ENCODE data around the gene LRFN3. TPM values are rescaled to one million over a fixed set of nuclear protein-coding genes. Genes with fewer than 3 reads are reported as not detected.

Gene LRFN3
- total and polyA plus RNA-seq, 10 donors: 0.76 to 18.2 (median 9.1) TPM

DNA sequence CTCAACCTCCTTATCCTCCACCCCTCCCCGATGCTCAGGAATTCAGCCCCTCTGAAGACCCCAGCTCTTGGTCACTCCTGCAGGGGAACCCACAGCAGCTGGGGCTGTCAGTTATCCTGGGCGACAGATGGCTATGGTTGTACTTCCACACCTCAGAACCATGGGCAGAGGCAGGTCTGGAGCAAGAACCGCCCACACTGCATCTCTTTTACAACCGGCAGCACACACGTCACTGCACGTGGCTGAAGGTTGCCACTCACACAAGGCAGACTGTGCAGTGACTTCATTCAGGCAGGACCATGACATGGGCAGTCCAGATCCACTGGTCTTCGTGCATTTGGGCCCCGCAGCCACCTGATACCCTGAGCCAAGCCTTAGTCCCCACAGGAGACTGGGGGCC is 37.3 kb downstream of the LRFN3 start:
- no peak for TF ChIP-seq POLR2A (IDR thresholded peaks at IDR 0.05)
- no peak for TF ChIP-seq POLR2AphosphoS5 (IDR thresholded peaks at IDR 0.05)
- no peak for TF ChIP-seq CTCF (IDR thresholded peaks at IDR 0.05 in 8 of 11, conservative IDR thresholded peaks at IDR 0.05 in 3 of 11)
- H3K27me3 ChIP-seq (replicated peaks in 1 of 7): peaks cover 0 to 47% (median 0%) of the 10 kb centered on the region in 7 donors
- intact Hi-C loops (cut with DNase I; ENCODE audit: low total_unique reads): no loop called here
- no peak overlapping the region for H3K4me3 ChIP-seq
- 36 to 61% (median 40%) methylated on average over 7 to 8 of the region's 8 CpGs for WGBS, 5 donors
- H3K36me3 ChIP-seq: no peaks in the 10 kb centered on the region
- H3K9me3 ChIP-seq: no peaks in the 10 kb centered on the region
- no peaks in the 10 kb centered on the region for H3K4me1 ChIP-seq
- H3K27ac ChIP-seq: no peak overlapping the region
- no peak for DNase-seq

DNA sequence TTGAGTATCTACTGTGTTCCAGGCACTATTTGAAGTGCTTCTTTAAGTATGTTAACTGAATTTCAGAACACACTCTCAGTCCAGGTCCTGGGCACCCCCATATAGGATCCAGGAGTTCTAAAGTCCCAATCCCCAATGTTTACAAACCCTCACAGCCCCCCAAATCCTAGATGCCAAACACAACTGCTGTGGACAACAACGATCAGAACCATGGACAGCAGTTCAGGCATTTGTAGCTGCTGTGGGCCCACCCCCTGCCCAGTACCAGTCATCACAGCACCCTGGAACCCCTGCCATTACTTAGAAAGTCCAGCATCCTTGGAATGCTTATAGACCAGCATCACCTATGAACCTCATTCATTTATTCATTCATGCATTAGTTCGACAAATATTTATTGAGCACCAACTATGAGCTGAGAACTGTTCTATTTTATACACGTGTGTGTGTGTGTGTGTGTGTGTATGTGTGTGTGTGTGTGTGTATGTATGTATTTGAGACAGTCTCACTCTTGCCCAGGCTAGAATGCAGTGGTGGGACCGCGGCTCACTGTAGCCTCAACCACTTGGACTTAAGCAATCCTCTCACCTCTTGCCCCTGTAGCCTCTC is 39.5 kb downstream of the LRFN3 start:
- intact Hi-C loops (cut with DNase I; ENCODE audit: low total_unique reads): no loop called here

GRCh38 chr19:35977446-35978222 is 41.5 kb downstream of the LRFN3 start:
- Histone ChIP-seq H3K27ac (no peak overlapping the region), H3K4me3 (no peak overlapping the region), H3K36me3 (no peaks in the 10 kb centered on the region), H3K27me3 (replicated peaks in 1 of 7) (peaks cover 0 to 81% (median 6%) of the 10 kb centered on the region in 7 donors), H3K9me3 (no peaks in the 10 kb centered on the region), H3K4me1 (no peaks in the 10 kb centered on the region)
- TF ChIP-seq POLR2A (IDR thresholded peaks at IDR 0.05) (no peak), CTCF (IDR thresholded peaks at IDR 0.05 in 8 of 11, conservative IDR thresholded peaks at IDR 0.05 in 3 of 11) (no peak), POLR2AphosphoS5 (IDR thresholded peaks at IDR 0.05) (no peak)
- DNase-seq: no peak
- 49 to 62% (median 55%) methylated on average over 12 to 14 of the region's 14 CpGs for WGBS, 5 donors
- intact Hi-C loops (cut with DNase I; ENCODE audit: low total_unique reads): no loop called here

More for the DNA sequence above, 39.5 kb downstream of the LRFN3 start:
- no peaks in the 10 kb centered on the region for H3K9me3 ChIP-seq
- 35 to 51% (median 38%) methylated on average over 5 of the region's 5 CpGs for WGBS, 5 donors
- peaks cover 0 to 68% (median 6%) of the 10 kb centered on the region in 7 donors for H3K27me3 ChIP-seq (replicated peaks in 1 of 7)
- TF ChIP-seq CTCF (IDR thresholded peaks at IDR 0.05 in 8 of 11, conservative IDR thresholded peaks at IDR 0.05 in 3 of 11) (no peak), POLR2AphosphoS5 (IDR thresholded peaks at IDR 0.05) (no peak), POLR2A (IDR thresholded peaks at IDR 0.05) (no peak)
- H3K27ac ChIP-seq: no peak overlapping the region
- no peak for DNase-seq
- H3K4me3 ChIP-seq: no peak overlapping the region
- H3K36me3 ChIP-seq: no peaks in the 10 kb centered on the region
- H3K4me1 ChIP-seq: no peaks in the 10 kb centered on the region

DNA sequence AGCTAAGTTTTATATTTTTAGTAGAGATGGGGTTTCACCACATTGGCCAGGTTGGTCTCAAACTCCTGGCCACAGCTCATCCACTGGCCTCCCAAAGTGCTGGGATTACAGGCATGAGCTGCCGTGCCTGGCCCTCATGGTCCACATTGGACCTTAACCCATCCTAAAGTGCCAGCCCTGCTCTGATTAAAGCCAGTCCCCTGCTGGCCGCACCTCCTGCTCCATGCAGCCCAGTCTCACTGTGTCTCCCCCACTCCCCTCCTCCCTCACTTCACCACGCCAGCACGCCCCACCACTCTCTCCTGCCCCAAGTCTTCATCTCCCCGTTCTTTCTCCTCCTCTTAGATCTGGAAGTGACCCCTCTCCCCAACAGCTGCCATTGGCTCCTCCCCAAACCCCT is 42.1 kb downstream of the LRFN3 start:
- H3K27me3 ChIP-seq (replicated peaks in 1 of 7): peaks cover 0 to 84% (median 6%) of the 10 kb centered on the region in 7 donors
- H3K36me3 ChIP-seq: no peaks in the 10 kb centered on the region
- no peak overlapping the region for H3K4me3 ChIP-seq
- H3K4me1 ChIP-seq: no peaks in the 10 kb centered on the region
- no peaks in the 10 kb centered on the region for H3K9me3 ChIP-seq
- 49 to 62% (median 56%) methylated on average over 5 of the region's 5 CpGs for WGBS, 5 donors
- no peak for DNase-seq
- no peak overlapping the region for H3K27ac ChIP-seq
- intact Hi-C loops (cut with DNase I; ENCODE audit: low total_unique reads): no loop called here
- no peak for TF ChIP-seq POLR2AphosphoS5 (IDR thresholded peaks at IDR 0.05)
- no peak for TF ChIP-seq CTCF (IDR thresholded peaks at IDR 0.05 in 8 of 11, conservative IDR thresholded peaks at IDR 0.05 in 3 of 11)
- no peak for TF ChIP-seq POLR2A (IDR thresholded peaks at IDR 0.05)
